OCI-LY1 (cell line): Measurements from ENCODE around the gene MYEOV.

ENCODE experiments used
- H2AFZ ChIP-seq: fragments of 200-600 bp; sonication (generic), shearing (Covaris generic); 2 replicates; pipeline ENCODE4 v1.6.0; 2014; ENCODE audit warnings: antibody characterized with exemption, mild to moderate bottlenecking, low read length
- H3F3A ChIP-seq: fragments of 200-600 bp; sonication (generic), shearing (Covaris generic); 2 replicates; pipeline ENCODE4 v1.6.0; 2014; ENCODE audit warnings: mild to moderate bottlenecking, antibody characterized with exemption, low read length, moderate library complexity; ENCODE audit not compliant: insufficient read depth
- H3K27ac ChIP-seq: fragments of 200-600 bp; sonication (generic); 2 replicates; pipeline ENCODE4 v1.5.1; 2014; ENCODE audit warnings: low read length, mixed run types, mild to moderate bottlenecking, low read depth; ENCODE audit not compliant: poor library complexity, severe bottlenecking
- H3K27me3 ChIP-seq: fragments of 200-600 bp; sonication (generic); 2 replicates; pipeline ENCODE4 v1.6.0; 2014; ENCODE audit warnings: antibody characterized with exemption, mild to moderate bottlenecking, low read length, moderate library complexity; ENCODE audit not compliant: insufficient read depth
- H3K36me3 ChIP-seq: fragments of 200-600 bp; sonication (generic); 2 replicates; pipeline ENCODE4 v1.6.1; 2014; ENCODE audit warnings: mild to moderate bottlenecking, antibody characterized with exemption, low read length, moderate library complexity, mixed read lengths; ENCODE audit not compliant: insufficient read depth
- H3K4me1 ChIP-seq: fragments of 200-600 bp; sonication (generic); 2 replicates; pipeline ENCODE4 v1.5.1; 2014; ENCODE audit warnings: mild to moderate bottlenecking, low read length, moderate library complexity; ENCODE audit not compliant: insufficient read depth, severe bottlenecking
- H3K4me2 ChIP-seq: fragments of 200-600 bp; sonication (generic), shearing (Covaris generic); 2 replicates; pipeline ENCODE4 v1.6.1; 2014; ENCODE audit warnings: low read length
- H3K4me3 ChIP-seq: fragments of 200-600 bp; sonication (generic); 2 replicates; pipeline ENCODE4 v1.5.1; 2014; ENCODE audit warnings: low read length, low read depth, mild to moderate bottlenecking, mixed read lengths; ENCODE audit not compliant: poor library complexity, severe bottlenecking
- H3K79me2 ChIP-seq: fragments of 200-600 bp; shearing (Covaris generic); 2 replicates; pipeline ENCODE4 v1.6.1; 2016; ENCODE audit warnings: mixed run types, low read length, mixed read lengths; ENCODE audit not compliant: insufficient read depth
- H3K9ac ChIP-seq: fragments of 200-600 bp; sonication (generic), shearing (Covaris generic); 2 replicates; pipeline ENCODE4 v1.6.1; 2014; ENCODE audit warnings: mild to moderate bottlenecking, low read length, mixed read lengths
- H3K9me2 ChIP-seq: fragments of 200-600 bp; sonication (generic), shearing (Covaris generic); 2 replicates; pipeline ENCODE4 v1.6.1; 2014; ENCODE audit warnings: low read depth, mild to moderate bottlenecking, low read length, mixed read lengths
- H3K9me3 ChIP-seq: fragments of 200-600 bp; shearing (Covaris generic); 2 replicates; pipeline ENCODE4 v1.6.1; 2014; ENCODE audit warnings: low read length, mixed read lengths
- H4K20me1 ChIP-seq: fragments of 200-600 bp; sonication (generic), shearing (Covaris generic); 2 replicates; pipeline ENCODE4 v1.6.0; 2016; ENCODE audit warnings: mild to moderate bottlenecking, low read length; ENCODE audit not compliant: insufficient read depth
- CTCF ChIP-seq: fragments of 200-600 bp; sonication (generic), shearing (Covaris generic); IDR thresholded peaks from 2 replicates; pipeline ENCODE4 v1.5.1; 2017; ENCODE audit warnings: mild to moderate bottlenecking, antibody characterized with exemption, low read length, moderate library complexity, mixed read lengths
- EZH2 ChIP-seq: fragments of 200-600 bp; sonication (generic), shearing (Covaris generic); IDR thresholded peaks from 2 replicates; pipeline ENCODE4 v1.8.0; 2017; ENCODE audit warnings: borderline replicate concordance, mixed run types, mild to moderate bottlenecking, antibody characterized with exemption, low read length, moderate library complexity, mixed read lengths

The MYEOV gene

GRCh38 chr11:69259096-69259495 lies 34.9 kb upstream of the MYEOV start:
- Histone ChIP-seq H3K4me3 (no peak overlapping the region), H3K27me3 (no peaks in the 10 kb centered on the region), H2AFZ (no peak overlapping the region), H3K36me3 (no peaks in the 10 kb centered on the region), H3K27ac (no peak overlapping the region), H3K9ac (no peak overlapping the region), H3K9me2 (no peaks in the 10 kb centered on the region), H3K4me2 (no peak overlapping the region), H3K4me1 (no peaks in the 10 kb centered on the region), H3K9me3 (no peaks in the 10 kb centered on the region), H3K79me2 (no peaks in the 10 kb centered on the region), H3F3A (no peaks in the 10 kb centered on the region), H4K20me1 (no peaks in the 10 kb centered on the region)
- TF ChIP-seq CTCF (no peak), EZH2 (no peak)

GRCh38 chr11:69260622-69261021 lies 33.3 kb upstream of the MYEOV start:
- H3K9me2 ChIP-seq: no peaks in the 10 kb centered on the region
- no peak overlapping the region for H3K27ac ChIP-seq

GRCh38 chr11:69261116-69261515 lies 32.8 kb upstream of the MYEOV start:
- H3K79me2 ChIP-seq: no peaks in the 10 kb centered on the region
- H3K9me2 ChIP-seq: no peaks in the 10 kb centered on the region
- no peak overlapping the region for H3K4me2 ChIP-seq
- no peak overlapping the region for H3K27ac ChIP-seq
- H3K9me3 ChIP-seq: no peaks in the 10 kb centered on the region
- H4K20me1 ChIP-seq: no peaks in the 10 kb centered on the region
- no peak overlapping the region for H3K4me3 ChIP-seq
- H2AFZ ChIP-seq: no peak overlapping the region
- H3K27me3 ChIP-seq: no peaks in the 10 kb centered on the region
- TF ChIP-seq EZH2: no peak
- no peak for TF ChIP-seq CTCF
- no peak overlapping the region for H3K9ac ChIP-seq
- H3F3A ChIP-seq: no peaks in the 10 kb centered on the region
- no peaks in the 10 kb centered on the region for H3K36me3 ChIP-seq
- no peaks in the 10 kb centered on the region for H3K4me1 ChIP-seq

More at GRCh38 chr11:69260622-69261021, 33.3 kb upstream of the MYEOV start:
- Histone ChIP-seq H3K36me3 (no peaks in the 10 kb centered on the region), H2AFZ (no peak overlapping the region), H3K9ac (no peak overlapping the region), H3F3A (no peaks in the 10 kb centered on the region), H3K27me3 (no peaks in the 10 kb centered on the region), H3K4me3 (no peak overlapping the region), H3K9me3 (no peaks in the 10 kb centered on the region), H3K4me1 (no peaks in the 10 kb centered on the region), H3K4me2 (no peak overlapping the region), H4K20me1 (no peaks in the 10 kb centered on the region), H3K79me2 (no peaks in the 10 kb centered on the region)
- TF ChIP-seq CTCF (no peak), EZH2 (no peak)
